ENCODE results near the gene NUDT16L1.
"Not testable (repeated sequence)": the region's sequence is repeated elsewhere in the genome, so short reads cannot be mapped to it uniquely, and the experiment has no call there.

The NUDT16L1 gene

GRCh38 chr16:4693296-4693955 lies at the start of gene NUDT16L1:
Gene NUDT16L1, plus strand, starts transcription at chr16:4693562. Its CDS starts 165 bp downstream, at chr16:4693727.
- Histone ChIP-seq H3K9me3 (ENCODE audit: control insufficient read depth, insufficient read depth, low read length) (no peaks in the 10 kb centered on the region), H3K9ac (ENCODE audit: low read depth, low read length) (peak within 1 kb of the TSS; percentile 67), H3K36me3 (ENCODE audit: insufficient read depth, low read length) (peaks cover 4% of the 10 kb centered on the region; the same call in 1 of the 2 replicates), H3K4me1 (ENCODE audit: insufficient read depth, low read length) (no peaks in the 10 kb centered on the region; the same call in 1 of the 2 replicates)

- no peaks in the 10 kb centered on the region for H3K4me1 ChIP-seq (ENCODE audit: insufficient read depth, low read length)
- no peaks in the 10 kb centered on the region for H3K9me3 ChIP-seq (ENCODE audit: control insufficient read depth, insufficient read depth, low read length)
- H3K9ac ChIP-seq (ENCODE audit: low read depth, low read length), result no peak overlapping the region
- no peaks in the 10 kb centered on the region; the same call in 1 of the 2 replicates for H3K36me3 ChIP-seq (ENCODE audit: insufficient read depth, low read length)
Observed at GRCh38 chr16:4646773-4647643, 46.4 kb upstream of the NUDT16L1 start.

- H3K4me1 ChIP-seq (ENCODE audit: insufficient read depth, low read length), result no peaks in the 10 kb centered on the region
- H3K9me3 ChIP-seq (ENCODE audit: control insufficient read depth, insufficient read depth, low read length), result no peaks in the 10 kb centered on the region
- H3K9ac ChIP-seq (ENCODE audit: low read depth, low read length), result no peak overlapping the region
- no peaks in the 10 kb centered on the region; the same call in 1 of the 2 replicates for H3K36me3 ChIP-seq (ENCODE audit: insufficient read depth, low read length)
Observed at GRCh38 chr16:4647644-4647980, 45.8 kb upstream of the NUDT16L1 start.

- Histone ChIP-seq H3K4me1 (ENCODE audit: insufficient read depth, low read length) (no peaks in the 10 kb centered on the region), H3K9me3 (ENCODE audit: control insufficient read depth, insufficient read depth, low read length) (no peaks in the 10 kb centered on the region), H3K36me3 (ENCODE audit: insufficient read depth, low read length) (peaks cover 1% of the 10 kb centered on the region), H3K9ac (ENCODE audit: low read depth, low read length) (no peak overlapping the region)
Observed at GRCh38 chr16:4648917-4649316, 44.4 kb upstream of the NUDT16L1 start.

- Histone ChIP-seq H3K36me3 (ENCODE audit: insufficient read depth, low read length) (peaks cover 3% of the 10 kb centered on the region), H3K4me1 (ENCODE audit: insufficient read depth, low read length) (no peaks in the 10 kb centered on the region), H3K9ac (ENCODE audit: low read depth, low read length) (no peak overlapping the region), H3K9me3 (ENCODE audit: control insufficient read depth, insufficient read depth, low read length) (no peaks in the 10 kb centered on the region)
Observed at GRCh38 chr16:4649744-4650442, 43.5 kb upstream of the NUDT16L1 start.

- H3K9me3 ChIP-seq (ENCODE audit: control insufficient read depth, insufficient read depth, low read length); H3K9ac ChIP-seq (ENCODE audit: low read depth, low read length); H3K36me3 ChIP-seq (ENCODE audit: insufficient read depth, low read length); H3K4me1 ChIP-seq (ENCODE audit: insufficient read depth, low read length): not testable (repeated sequence)
Observed at GRCh38 chr16:4650443-4651074, 42.8 kb upstream of the NUDT16L1 start.

- Histone ChIP-seq H3K9ac (ENCODE audit: low read depth, low read length) (no peak overlapping the region), H3K4me1 (ENCODE audit: insufficient read depth, low read length) (no peaks in the 10 kb centered on the region), H3K36me3 (ENCODE audit: insufficient read depth, low read length) (peaks cover 3% of the 10 kb centered on the region), H3K9me3 (ENCODE audit: control insufficient read depth, insufficient read depth, low read length) (no peaks in the 10 kb centered on the region)
Observed at GRCh38 chr16:4651827-4652226, 41.5 kb upstream of the NUDT16L1 start.

- Histone ChIP-seq H3K9ac (ENCODE audit: low read depth, low read length) (no peak overlapping the region), H3K4me1 (ENCODE audit: insufficient read depth, low read length) (no peaks in the 10 kb centered on the region), H3K36me3 (ENCODE audit: insufficient read depth, low read length) (peaks cover 3% of the 10 kb centered on the region), H3K9me3 (ENCODE audit: control insufficient read depth, insufficient read depth, low read length) (no peaks in the 10 kb centered on the region)
Observed at GRCh38 chr16:4652561-4652960, 40.8 kb upstream of the NUDT16L1 start.

GRCh38 chr16:4654011-4654963 lies 39.1 kb upstream of the NUDT16L1 start:
- H3K36me3 ChIP-seq (ENCODE audit: insufficient read depth, low read length), result peaks cover 3% of the 10 kb centered on the region
- no peaks in the 10 kb centered on the region for H3K9me3 ChIP-seq (ENCODE audit: control insufficient read depth, insufficient read depth, low read length)
- H3K4me1 ChIP-seq (ENCODE audit: insufficient read depth, low read length), result no peaks in the 10 kb centered on the region
- H3K9ac ChIP-seq (ENCODE audit: low read depth, low read length), result no peak overlapping the region

- H3K9me3 ChIP-seq (ENCODE audit: control insufficient read depth, insufficient read depth, low read length), result no peaks in the 10 kb centered on the region
- H3K4me1 ChIP-seq (ENCODE audit: insufficient read depth, low read length), result no peaks in the 10 kb centered on the region
- H3K36me3 ChIP-seq (ENCODE audit: insufficient read depth, low read length), result peaks cover 3% of the 10 kb centered on the region
- no peak overlapping the region for H3K9ac ChIP-seq (ENCODE audit: low read depth, low read length)
Observed at GRCh38 chr16:4654964-4655590, 38.3 kb upstream of the NUDT16L1 start.

GRCh38 chr16:4655801-4656200 lies 37.6 kb upstream of the NUDT16L1 start:
- Histone ChIP-seq H3K36me3 (ENCODE audit: insufficient read depth, low read length) (peaks cover 3% of the 10 kb centered on the region), H3K9ac (ENCODE audit: low read depth, low read length) (no peak overlapping the region)

GRCh38 chr16:4656221-4656620 lies 37.1 kb upstream of the NUDT16L1 start:
- Histone ChIP-seq H3K9me3 (ENCODE audit: control insufficient read depth, insufficient read depth, low read length) (no peaks in the 10 kb centered on the region), H3K36me3 (ENCODE audit: insufficient read depth, low read length) (peaks cover 3% of the 10 kb centered on the region), H3K4me1 (ENCODE audit: insufficient read depth, low read length) (no peaks in the 10 kb centered on the region), H3K9ac (ENCODE audit: low read depth, low read length) (no peak overlapping the region)

More at GRCh38 chr16:4655801-4656200, 37.6 kb upstream of the NUDT16L1 start:
- Histone ChIP-seq H3K9me3 (ENCODE audit: control insufficient read depth, insufficient read depth, low read length) (no peaks in the 10 kb centered on the region), H3K4me1 (ENCODE audit: insufficient read depth, low read length) (no peaks in the 10 kb centered on the region)

All from ES-I3 (cell line).